HEK293 (cell line): ENCODE results near the gene UPK3B.
"Not testable (repeated sequence)": the region's sequence is repeated elsewhere in the genome, so short reads cannot be mapped to it uniquely, and the experiment has no call there.

Experiments
- CTCF ChIP-seq: fragments of 450-650 bp; formaldehyde crosslinking; IDR thresholded peaks from 2 replicates; pipeline ENCODE4 v1.5.1; 2016; ENCODE audit warnings: missing biosample characterization, missing genetic modification characterization
- KLF1 ChIP-seq: fragments of 450-650 bp; formaldehyde crosslinking; IDR thresholded peaks from 2 replicates; pipeline ENCODE4 v1.5.1; 2016; ENCODE audit warnings: missing biosample characterization, missing genetic modification characterization
- ZNF175 ChIP-seq: fragments of 450-650 bp; formaldehyde crosslinking; IDR thresholded peaks from 2 replicates; pipeline ENCODE4 v1.5.1; 2016; ENCODE audit warnings: missing biosample characterization, missing genetic modification characterization
- ZNF24 ChIP-seq: fragments of 450-650 bp; formaldehyde crosslinking; IDR thresholded peaks from 2 replicates; pipeline ENCODE4 v1.5.1; 2016; ENCODE audit warnings: missing biosample characterization, missing genetic modification characterization
- ZNF274 ChIP-seq, 2 experiments: fragments of 200-500 bp in 1 of 2; fragments of 450-650 bp in 1 of 2; sonication (Bioruptor generic) in 1 of 2; formaldehyde crosslinking in 1 of 2; IDR thresholded peaks; 2 replicates each; pipeline versions ENCODE4 v1.5.1 to v1.6.1; 2014 to 2016; ENCODE audit warnings: borderline replicate concordance in 1 of 2, inconsistent platforms in 1 of 2, low read length in 1 of 2, missing biosample characterization in 1 of 2, missing genetic modification characterization in 1 of 2
- ZNF416 ChIP-seq: fragments of 450-650 bp; formaldehyde crosslinking; IDR thresholded peaks from 2 replicates; pipeline ENCODE4 v1.5.1; 2016; ENCODE audit warnings: missing biosample characterization, missing genetic modification characterization
- ZNF548 ChIP-seq: fragments of 450-650 bp; formaldehyde crosslinking; IDR thresholded peaks from 2 replicates; pipeline ENCODE4 v1.5.1; 2016; ENCODE audit warnings: missing biosample characterization, missing genetic modification characterization
- ZNF645 ChIP-seq: fragments of 450-650 bp; formaldehyde crosslinking; IDR thresholded peaks from 2 replicates; pipeline ENCODE4; 2016; ENCODE audit warnings: missing biosample characterization, missing genetic modification characterization

GRCh38 chr7:76551992-76552391, 41.6 kb downstream of the UPK3B start:
- not testable (repeated sequence) for TF ChIP-seq CTCF; ZNF274 (IDR thresholded peaks at IDR 0.05; ENCODE audit: low read length); ZNF274 (tag by site-specific recombination; IDR thresholded peaks at IDR 0.05; ENCODE audit: borderline replicate concordance); ZNF175 (tag by site-specific recombination); KLF1 (tag by site-specific recombination); ZNF24 (tag by site-specific recombination); ZNF645 (tag by site-specific recombination); ZNF548 (tag by site-specific recombination); ZNF416 (tag by site-specific recombination)
